Measurements from ENCODE around the gene NHSL1.

Gene NHSL1

GRCh38 chr6:138509371-138509770 lies 10.1 kb upstream of the NHSL1 start:
- no peak for DNase-seq (ENCODE audit: extremely low read depth, low read depth)
- peak; percentile 41 for TF ChIP-seq CTCF (IDR thresholded peaks at IDR 0.05; ENCODE audit: low read depth, low read length, missing control alignments)
- H3K4me3 ChIP-seq (replicated peaks; ENCODE audit: low read depth, low read length) = no peak overlapping the region

GRCh38 chr6:138508676-138508988 lies 9.3 kb upstream of the NHSL1 start:
- H3K4me3 ChIP-seq (replicated peaks; ENCODE audit: low read depth, low read length) = no peak overlapping the region
- no peak for DNase-seq (ENCODE audit: extremely low read depth, low read depth)
- TF ChIP-seq CTCF (IDR thresholded peaks at IDR 0.05; ENCODE audit: low read depth, low read length, missing control alignments) = no peak

- TF ChIP-seq CTCF (IDR thresholded peaks at IDR 0.05; ENCODE audit: low read depth, low read length, missing control alignments) = no peak
- no peak overlapping the region for H3K4me3 ChIP-seq (replicated peaks; ENCODE audit: low read depth, low read length)
- DNase-seq (ENCODE audit: extremely low read depth, low read depth) = no peak
Observed at GRCh38 chr6:138507977-138508675, 8.8 kb upstream of the NHSL1 start.

- TF ChIP-seq CTCF (IDR thresholded peaks at IDR 0.05; ENCODE audit: low read depth, low read length, missing control alignments) = no peak
- no peak for DNase-seq (ENCODE audit: extremely low read depth, low read depth)
- H3K4me3 ChIP-seq (replicated peaks; ENCODE audit: low read depth, low read length) = no peak overlapping the region
Observed at GRCh38 chr6:138504764-138505689, 5.7 kb upstream of the NHSL1 start.

- DNase-seq (ENCODE audit: extremely low read depth, low read depth) = no peak
- TF ChIP-seq CTCF (IDR thresholded peaks at IDR 0.05; ENCODE audit: low read depth, low read length, missing control alignments) = no peak
- H3K4me3 ChIP-seq (replicated peaks; ENCODE audit: low read depth, low read length) = no peak overlapping the region
Observed at GRCh38 chr6:138503881-138504680, 4.8 kb upstream of the NHSL1 start.

- no peak overlapping the region for H3K4me3 ChIP-seq (replicated peaks; ENCODE audit: low read depth, low read length)
- TF ChIP-seq CTCF (IDR thresholded peaks at IDR 0.05; ENCODE audit: low read depth, low read length, missing control alignments) = no peak
- no peak for DNase-seq (ENCODE audit: extremely low read depth, low read depth)
Observed at GRCh38 chr6:138502546-138502945, 3.3 kb upstream of the NHSL1 start.
